DOHH2 (cell line): ENCODE results near the gene FCHSD2.

Experiments
- CTCF ChIP-seq: fragments of 200-600 bp; sonication (generic); IDR thresholded peaks from one replicate; pipeline ENCODE4 v1.5.1; 2014; ENCODE audit warnings: antibody characterized with exemption, mild to moderate bottlenecking, low read depth, low read length; ENCODE audit not compliant: poor library complexity, severe bottlenecking
- EZH2phosphoT487 ChIP-seq: fragments of 200-600 bp; sonication (generic); IDR thresholded peaks from 2 replicates; pipeline ENCODE4 v1.6.1; 2017; ENCODE audit warnings: borderline replicate concordance, mild to moderate bottlenecking, antibody characterized with exemption, low read length, moderate library complexity, mixed read lengths

DNA sequence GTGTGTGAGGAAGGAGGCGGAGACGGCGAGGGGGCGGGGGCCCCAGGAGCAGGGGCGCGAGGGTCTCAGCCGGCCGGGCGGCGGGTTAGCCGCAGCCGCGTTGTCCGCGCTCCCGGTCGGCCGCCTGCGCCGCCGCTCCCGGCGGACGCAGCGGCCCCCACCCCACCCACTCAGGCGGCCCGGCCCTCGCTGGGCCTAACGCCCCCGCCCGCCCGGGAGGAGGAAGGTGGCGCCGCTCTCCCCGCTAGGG is at the start of gene FCHSD2:
- TF ChIP-seq CTCF (no peak), EZH2phosphoT487 (no peak)
